ENCODE measurements around the gene POLR1E.

The POLR1E gene

GRCh38 chr9:37485389-37486255, at the start of gene POLR1E:
Gene POLR1E, plus strand, starts transcription at chr9:37485948. Its CDS starts 100 bp downstream, at chr9:37486048.
- no peak within 1 kb of the TSS for H3K27ac ChIP-seq (ENCODE audit: low read depth, low read length)
- peaks cover 0 to 5% of the 10 kb centered on the region in 2 donors for H3K27me3 ChIP-seq (ENCODE audit: control insufficient read depth in 1 of 2, insufficient read depth in 2 of 2, low read length in 2 of 2)
- H3K9ac ChIP-seq (ENCODE audit: low read depth in 1 of 2, low read length in 2 of 2) = peak within 1 kb of the TSS; percentile 81 to 96
- H3K36me3 ChIP-seq (ENCODE audit: control insufficient read depth in 1 of 2, insufficient read depth in 2 of 2, low read length in 2 of 2) = peaks cover 5 to 12% of the 10 kb centered on the region in 2 donors
- H3K9me3 ChIP-seq (ENCODE audit: control insufficient read depth in 1 of 2, low read length in 2 of 2) = no peaks in the 10 kb centered on the region
- H3K4me3 ChIP-seq (ENCODE audit: low read depth in 1 of 2, low read length in 2 of 2) = peak within 1 kb of the TSS; percentile 87 to 97
- peaks cover 16 to 30% of the 10 kb centered on the region in 2 donors for H3K4me1 ChIP-seq (ENCODE audit: control insufficient read depth in 1 of 2, insufficient read depth in 2 of 2, low read length in 2 of 2)

DNA sequence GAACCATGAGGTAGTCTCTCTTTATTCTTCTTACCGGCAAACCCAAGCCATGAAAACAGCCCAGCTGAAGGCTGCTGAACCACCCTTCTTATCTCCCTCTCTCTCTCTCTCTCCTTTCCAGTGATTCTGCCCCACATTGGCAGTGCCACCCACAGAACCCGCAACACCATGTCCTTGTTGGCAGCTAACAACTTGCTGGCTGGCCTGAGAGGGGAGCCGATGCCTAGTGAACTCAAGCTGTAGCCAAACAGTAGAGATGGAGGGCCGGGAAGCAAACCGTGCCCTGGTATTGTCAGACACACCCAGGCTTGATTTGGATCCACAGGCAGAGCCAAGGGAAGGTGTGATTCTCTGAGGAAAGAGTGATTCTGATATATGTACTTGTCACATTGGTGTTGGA, 49.2 kb upstream of the POLR1E start:
- peaks cover 9 to 10% of the 10 kb centered on the region in 2 donors for H3K4me1 ChIP-seq (ENCODE audit: control insufficient read depth in 1 of 2, insufficient read depth in 2 of 2, low read length in 2 of 2)
- H3K9ac ChIP-seq (ENCODE audit: low read depth in 1 of 2, low read length in 2 of 2) = no peak overlapping the region
- no peak overlapping the region for H3K4me3 ChIP-seq (ENCODE audit: low read depth in 1 of 2, low read length in 2 of 2)
- peaks cover 25 to 91% of the 10 kb centered on the region in 2 donors for H3K36me3 ChIP-seq (ENCODE audit: control insufficient read depth in 1 of 2, insufficient read depth in 2 of 2, low read length in 2 of 2)
- no peaks in the 10 kb centered on the region for H3K27me3 ChIP-seq (ENCODE audit: control insufficient read depth in 1 of 2, insufficient read depth in 2 of 2, low read length in 2 of 2)
- no peak overlapping the region for H3K27ac ChIP-seq (ENCODE audit: low read depth, low read length)
- H3K9me3 ChIP-seq (ENCODE audit: control insufficient read depth in 1 of 2, low read length in 2 of 2) = no peaks in the 10 kb centered on the region

DNA sequence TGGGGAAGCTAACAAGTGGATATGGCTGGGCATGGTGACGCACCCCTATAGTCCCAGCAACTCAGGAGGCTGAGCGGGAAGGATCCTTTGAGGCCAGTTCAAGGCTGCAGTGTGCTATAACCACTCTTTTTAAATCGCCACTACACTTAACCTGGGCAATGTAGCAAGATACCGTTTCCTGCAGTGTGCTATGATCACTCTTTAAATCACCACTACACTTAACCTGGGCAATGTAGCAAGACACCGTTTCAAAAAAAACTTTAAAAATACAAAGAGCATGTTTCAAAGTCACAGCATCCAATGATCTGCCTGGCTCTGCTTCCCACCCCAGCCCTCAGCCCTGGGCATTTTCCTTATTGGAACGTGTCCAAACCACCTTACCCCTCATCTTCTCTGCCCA, 48.7 kb upstream of the POLR1E start:
- Histone ChIP-seq H3K36me3 (ENCODE audit: control insufficient read depth in 1 of 2, insufficient read depth in 2 of 2, low read length in 2 of 2) (peaks cover 23 to 91% of the 10 kb centered on the region in 2 donors), H3K4me1 (ENCODE audit: control insufficient read depth in 1 of 2, insufficient read depth in 2 of 2, low read length in 2 of 2) (peaks cover 9 to 10% of the 10 kb centered on the region in 2 donors), H3K9me3 (ENCODE audit: control insufficient read depth in 1 of 2, low read length in 2 of 2) (no peaks in the 10 kb centered on the region), H3K4me3 (ENCODE audit: low read depth in 1 of 2, low read length in 2 of 2) (no peak overlapping the region), H3K27ac (ENCODE audit: low read depth, low read length) (no peak overlapping the region), H3K9ac (ENCODE audit: low read depth in 1 of 2, low read length in 2 of 2) (no peak overlapping the region), H3K27me3 (ENCODE audit: control insufficient read depth in 1 of 2, insufficient read depth in 2 of 2, low read length in 2 of 2) (no peaks in the 10 kb centered on the region)

DNA sequence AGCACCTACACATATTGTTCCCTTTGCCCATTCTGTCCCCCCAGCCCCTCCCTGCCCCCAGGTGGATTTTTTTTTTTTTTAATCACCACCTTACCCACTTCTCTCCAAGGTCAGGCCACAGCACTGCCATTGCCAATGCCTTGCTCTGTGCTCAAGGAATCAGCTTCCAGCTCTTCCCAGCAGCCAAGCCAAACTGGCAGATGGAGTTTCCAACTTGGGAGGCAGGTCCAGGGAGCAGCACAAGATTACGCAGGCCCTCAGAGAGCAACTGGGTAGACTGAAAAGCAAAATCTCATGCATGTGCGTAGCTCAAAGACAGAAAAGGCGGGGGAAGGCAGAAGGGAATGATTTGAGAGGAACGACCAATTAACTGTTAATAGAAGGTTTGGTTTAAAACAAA, 48.1 kb upstream of the POLR1E start:
- no peak overlapping the region for H3K4me3 ChIP-seq (ENCODE audit: low read depth in 1 of 2, low read length in 2 of 2)
- no peak overlapping the region for H3K27ac ChIP-seq (ENCODE audit: low read depth, low read length)
- H3K9ac ChIP-seq (ENCODE audit: low read depth in 1 of 2, low read length in 2 of 2) = no peak overlapping the region
- peaks cover 21 to 95% of the 10 kb centered on the region in 2 donors for H3K36me3 ChIP-seq (ENCODE audit: control insufficient read depth in 1 of 2, insufficient read depth in 2 of 2, low read length in 2 of 2)
- no peaks in the 10 kb centered on the region for H3K9me3 ChIP-seq (ENCODE audit: control insufficient read depth in 1 of 2, low read length in 2 of 2)
- H3K27me3 ChIP-seq (ENCODE audit: control insufficient read depth in 1 of 2, insufficient read depth in 2 of 2, low read length in 2 of 2) = no peaks in the 10 kb centered on the region
- peaks cover 9 to 10% of the 10 kb centered on the region in 2 donors for H3K4me1 ChIP-seq (ENCODE audit: control insufficient read depth in 1 of 2, insufficient read depth in 2 of 2, low read length in 2 of 2)

DNA sequence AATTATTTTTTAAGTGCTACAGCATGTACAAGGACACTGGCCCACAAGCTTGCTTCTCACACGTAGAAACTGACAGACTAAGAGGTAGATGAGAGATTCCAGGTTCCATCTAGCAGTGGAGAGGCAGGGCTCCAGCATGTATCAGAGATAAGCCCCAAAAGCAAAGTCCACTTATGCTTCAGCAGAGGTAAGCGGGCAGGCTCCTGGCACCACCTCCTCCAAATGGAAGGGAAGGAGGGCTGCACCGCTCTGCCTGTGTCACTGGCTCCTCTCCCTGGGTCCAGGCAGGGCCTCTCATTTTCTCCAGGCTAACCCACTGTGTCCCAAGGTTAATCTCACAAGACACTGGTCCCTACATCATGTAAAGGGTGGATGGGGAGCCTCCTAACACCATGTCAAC, 47.4 kb upstream of the POLR1E start:
- peaks cover 9 to 10% of the 10 kb centered on the region in 2 donors for H3K4me1 ChIP-seq (ENCODE audit: control insufficient read depth in 1 of 2, insufficient read depth in 2 of 2, low read length in 2 of 2)
- H3K9ac ChIP-seq (ENCODE audit: low read depth in 1 of 2, low read length in 2 of 2) = no peak overlapping the region
- H3K27me3 ChIP-seq (ENCODE audit: control insufficient read depth in 1 of 2, insufficient read depth in 2 of 2, low read length in 2 of 2) = no peaks in the 10 kb centered on the region
- H3K4me3 ChIP-seq (ENCODE audit: low read depth in 1 of 2, low read length in 2 of 2) = no peak overlapping the region
- no peaks in the 10 kb centered on the region for H3K9me3 ChIP-seq (ENCODE audit: control insufficient read depth in 1 of 2, low read length in 2 of 2)
- peaks cover 21 to 93% of the 10 kb centered on the region in 2 donors for H3K36me3 ChIP-seq (ENCODE audit: control insufficient read depth in 1 of 2, insufficient read depth in 2 of 2, low read length in 2 of 2)
- no peak overlapping the region for H3K27ac ChIP-seq (ENCODE audit: low read depth, low read length)

- H3K36me3 ChIP-seq (ENCODE audit: control insufficient read depth in 1 of 2, insufficient read depth in 2 of 2, low read length in 2 of 2) = peaks cover 18 to 58% of the 10 kb centered on the region in 2 donors
- H3K9ac ChIP-seq (ENCODE audit: low read depth in 1 of 2, low read length in 2 of 2) = no peak overlapping the region
- no peak overlapping the region for H3K27ac ChIP-seq (ENCODE audit: low read depth, low read length)
- no peaks in the 10 kb centered on the region for H3K27me3 ChIP-seq (ENCODE audit: control insufficient read depth in 1 of 2, insufficient read depth in 2 of 2, low read length in 2 of 2)
- H3K4me3 ChIP-seq (ENCODE audit: low read depth in 1 of 2, low read length in 2 of 2) = no peak overlapping the region
- H3K9me3 ChIP-seq (ENCODE audit: control insufficient read depth in 1 of 2, low read length in 2 of 2) = no peaks in the 10 kb centered on the region
- H3K4me1 ChIP-seq (ENCODE audit: control insufficient read depth in 1 of 2, insufficient read depth in 2 of 2, low read length in 2 of 2) = peaks cover 21 to 23% of the 10 kb centered on the region in 2 donors
Measured at GRCh38 chr9:37441776-37442370, 43.9 kb upstream of the POLR1E start.

DNA sequence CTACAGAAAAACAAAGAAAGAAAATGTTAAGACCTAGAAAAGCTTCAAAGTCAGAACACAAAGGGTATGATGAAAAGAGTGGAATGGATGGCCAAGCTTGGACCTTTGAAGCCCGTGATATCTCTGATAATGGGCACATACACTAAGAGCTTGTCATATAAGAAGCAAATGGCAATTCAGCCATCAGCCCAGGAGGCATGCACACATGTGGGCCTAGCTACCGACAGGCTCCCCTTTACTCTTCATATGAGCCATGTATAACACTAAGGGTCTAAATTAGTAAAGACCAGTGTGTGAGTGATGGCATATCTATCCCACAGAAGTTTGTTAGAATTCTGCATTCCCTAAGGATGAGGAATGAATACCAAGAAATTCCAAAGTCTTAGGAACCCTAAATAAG, 43.2 kb upstream of the POLR1E start:
- Histone ChIP-seq H3K27me3 (ENCODE audit: control insufficient read depth in 1 of 2, insufficient read depth in 2 of 2, low read length in 2 of 2) (no peaks in the 10 kb centered on the region), H3K4me3 (ENCODE audit: low read depth in 1 of 2, low read length in 2 of 2) (no peak overlapping the region), H3K4me1 (ENCODE audit: control insufficient read depth in 1 of 2, insufficient read depth in 2 of 2, low read length in 2 of 2) (peaks cover 21 to 23% of the 10 kb centered on the region in 2 donors), H3K36me3 (ENCODE audit: control insufficient read depth in 1 of 2, insufficient read depth in 2 of 2, low read length in 2 of 2) (peaks cover 11 to 51% of the 10 kb centered on the region in 2 donors), H3K9ac (ENCODE audit: low read depth in 1 of 2, low read length in 2 of 2) (no peak overlapping the region), H3K9me3 (ENCODE audit: control insufficient read depth in 1 of 2, low read length in 2 of 2) (no peaks in the 10 kb centered on the region), H3K27ac (ENCODE audit: low read depth, low read length) (no peak overlapping the region)

DNA sequence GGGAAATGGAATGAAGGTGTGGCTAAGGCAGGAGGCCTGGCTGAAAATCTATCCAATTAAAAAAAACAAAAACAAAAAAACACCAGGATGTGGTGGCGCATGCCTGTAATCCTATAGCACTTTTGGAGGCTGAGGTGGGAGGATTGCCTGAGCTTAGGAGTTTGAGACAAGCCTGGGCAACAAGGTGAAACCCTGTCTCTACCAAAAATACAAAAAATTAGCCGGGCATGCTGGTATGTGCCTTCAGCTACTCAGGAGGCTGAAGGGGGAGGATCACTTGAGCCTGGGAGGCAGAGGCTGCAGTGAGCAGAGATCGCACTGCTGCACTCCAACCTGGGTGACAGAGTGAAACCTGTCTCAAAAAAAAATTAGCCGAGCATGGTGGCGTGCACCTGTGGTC, 42.2 kb upstream of the POLR1E start:
- H3K9me3 ChIP-seq (ENCODE audit: control insufficient read depth in 1 of 2, low read length in 2 of 2) = no peaks in the 10 kb centered on the region
- no peak overlapping the region for H3K9ac ChIP-seq (ENCODE audit: low read depth in 1 of 2, low read length in 2 of 2)
- no peaks in the 10 kb centered on the region for H3K27me3 ChIP-seq (ENCODE audit: control insufficient read depth in 1 of 2, insufficient read depth in 2 of 2, low read length in 2 of 2)
- H3K4me1 ChIP-seq (ENCODE audit: control insufficient read depth in 1 of 2, insufficient read depth in 2 of 2, low read length in 2 of 2) = peaks cover 11 to 15% of the 10 kb centered on the region in 2 donors
- no peak overlapping the region for H3K4me3 ChIP-seq (ENCODE audit: low read depth in 1 of 2, low read length in 2 of 2)
- H3K36me3 ChIP-seq (ENCODE audit: control insufficient read depth in 1 of 2, insufficient read depth in 2 of 2, low read length in 2 of 2) = peaks cover 7 to 43% of the 10 kb centered on the region in 2 donors
- H3K27ac ChIP-seq (ENCODE audit: low read depth, low read length) = no peak overlapping the region

DNA sequence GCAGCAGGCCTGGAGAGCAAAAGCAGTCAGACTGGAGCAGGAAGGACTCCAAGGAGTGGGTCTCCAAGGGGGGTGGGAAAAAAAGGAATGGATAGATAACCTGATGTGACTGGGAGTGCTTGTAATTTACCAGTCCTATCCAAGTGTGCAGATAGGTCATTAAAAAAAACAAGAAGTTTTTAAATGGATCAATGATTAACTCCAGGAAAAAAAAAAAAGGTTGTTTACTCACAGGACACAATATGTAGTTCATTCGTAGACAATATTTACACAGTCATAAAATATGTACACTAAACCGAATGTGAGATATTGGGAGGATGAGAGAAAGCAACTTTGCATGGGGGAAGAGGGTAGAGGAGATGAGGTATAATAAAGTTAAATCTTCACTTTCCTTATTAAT, 40.9 kb upstream of the POLR1E start:
- Histone ChIP-seq H3K9ac (ENCODE audit: low read depth in 1 of 2, low read length in 2 of 2) (no peak overlapping the region), H3K4me1 (ENCODE audit: control insufficient read depth in 1 of 2, insufficient read depth in 2 of 2, low read length in 2 of 2) (peaks cover 11 to 13% of the 10 kb centered on the region in 2 donors), H3K27ac (ENCODE audit: low read depth, low read length) (no peak overlapping the region), H3K9me3 (ENCODE audit: control insufficient read depth in 1 of 2, low read length in 2 of 2) (no peaks in the 10 kb centered on the region), H3K27me3 (ENCODE audit: control insufficient read depth in 1 of 2, insufficient read depth in 2 of 2, low read length in 2 of 2) (no peaks in the 10 kb centered on the region), H3K36me3 (ENCODE audit: control insufficient read depth in 1 of 2, insufficient read depth in 2 of 2, low read length in 2 of 2) (peaks cover 7 to 36% of the 10 kb centered on the region in 2 donors), H3K4me3 (ENCODE audit: low read depth in 1 of 2, low read length in 2 of 2) (no peak overlapping the region)

- Histone ChIP-seq H3K27ac (ENCODE audit: low read depth, low read length) (no peak overlapping the region), H3K4me3 (ENCODE audit: low read depth in 1 of 2, low read length in 2 of 2) (no peak overlapping the region), H3K9ac (ENCODE audit: low read depth in 1 of 2, low read length in 2 of 2) (no peak overlapping the region), H3K4me1 (ENCODE audit: control insufficient read depth in 1 of 2, insufficient read depth in 2 of 2, low read length in 2 of 2) (peaks cover 11 to 13% of the 10 kb centered on the region in 2 donors), H3K9me3 (ENCODE audit: control insufficient read depth in 1 of 2, low read length in 2 of 2) (no peaks in the 10 kb centered on the region), H3K27me3 (ENCODE audit: control insufficient read depth in 1 of 2, insufficient read depth in 2 of 2, low read length in 2 of 2) (no peaks in the 10 kb centered on the region), H3K36me3 (ENCODE audit: control insufficient read depth in 1 of 2, insufficient read depth in 2 of 2, low read length in 2 of 2) (peaks cover 4 to 27% of the 10 kb centered on the region in 2 donors)
Measured at GRCh38 chr9:37445832-37446231, 39.9 kb upstream of the POLR1E start.

All from duodenal mucosa (tissue), 2 donors.